Activated naive CD4-positive, alpha-beta T cell treated with Interleukin-2 at 50 U/mL for 16 hours (primary cell): ENCODE measurements around the gene CHCHD3.
"Not testable (repeated sequence)": the region's sequence is repeated elsewhere in the genome, so short reads cannot be mapped to it uniquely, and the experiment has no call there.

ENCODE experiments used
- DNase-seq: peaks from one replicate; pipeline ENCODE4 v3.0.0-alpha.2; 2020

The CHCHD3 gene

GRCh38 chr7:132897093-132897687 is 184.7 kb downstream of the CHCHD3 start:
- no peak for DNase-seq

- DNase-seq: no peak
These were observed 186.7 kb downstream of the CHCHD3 start for GRCh38 chr7:132895231-132895630.

DNA sequence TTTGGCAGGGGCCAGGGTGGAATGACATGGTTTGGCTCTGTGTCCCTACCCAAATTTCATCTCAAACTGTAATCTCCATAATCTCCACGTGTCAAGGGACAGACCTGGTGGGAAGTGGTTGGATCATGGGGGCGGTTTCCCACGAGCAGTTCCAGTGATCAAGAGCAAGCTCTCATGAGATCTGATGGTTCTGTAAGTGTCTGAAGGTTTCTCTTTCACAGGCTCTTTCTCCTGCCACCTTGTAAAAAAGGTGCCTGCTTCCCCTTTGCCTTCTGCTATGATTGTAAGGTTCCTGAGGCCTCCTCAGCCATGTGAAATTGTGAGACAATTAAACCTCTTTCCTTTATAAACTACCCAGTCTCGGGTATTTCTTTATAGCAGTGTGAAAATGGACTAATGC is 188.3 kb downstream of the CHCHD3 start:
- no peak for DNase-seq

- DNase-seq: not testable (repeated sequence)
These were observed 189.1 kb downstream of the CHCHD3 start for GRCh38 chr7:132892744-132893143.

DNA sequence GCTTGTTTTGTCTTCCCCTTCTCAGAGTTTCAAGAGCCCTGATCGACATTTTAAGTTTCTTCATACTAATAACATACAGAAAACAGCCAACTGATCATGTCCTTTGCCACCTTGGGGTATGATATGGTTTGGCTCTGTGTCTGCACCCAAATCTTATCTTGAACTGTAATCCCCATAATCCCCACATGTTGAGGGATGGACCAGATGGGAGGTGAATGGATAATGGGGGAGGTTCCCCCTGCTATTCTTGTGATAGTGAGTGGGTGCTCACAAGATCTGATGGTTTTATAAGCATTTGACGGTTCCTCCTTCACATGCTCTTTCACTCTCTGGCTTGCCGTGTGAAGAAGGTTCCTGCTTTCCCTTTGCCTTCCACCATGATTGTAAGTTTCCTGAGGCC is 190.3 kb downstream of the CHCHD3 start:
- no peak for DNase-seq

GRCh38 chr7:132882714-132883428 is 199.0 kb downstream of the CHCHD3 start:
- peak; percentile 14 for DNase-seq

- no peak for DNase-seq
These were observed 200.6 kb downstream of the CHCHD3 start for GRCh38 chr7:132881317-132881716.

- no peak for DNase-seq
These were observed 202.3 kb downstream of the CHCHD3 start for GRCh38 chr7:132879579-132879978.

GRCh38 chr7:132878204-132878919 is 203.5 kb downstream of the CHCHD3 start:
- DNase-seq: no peak

DNA sequence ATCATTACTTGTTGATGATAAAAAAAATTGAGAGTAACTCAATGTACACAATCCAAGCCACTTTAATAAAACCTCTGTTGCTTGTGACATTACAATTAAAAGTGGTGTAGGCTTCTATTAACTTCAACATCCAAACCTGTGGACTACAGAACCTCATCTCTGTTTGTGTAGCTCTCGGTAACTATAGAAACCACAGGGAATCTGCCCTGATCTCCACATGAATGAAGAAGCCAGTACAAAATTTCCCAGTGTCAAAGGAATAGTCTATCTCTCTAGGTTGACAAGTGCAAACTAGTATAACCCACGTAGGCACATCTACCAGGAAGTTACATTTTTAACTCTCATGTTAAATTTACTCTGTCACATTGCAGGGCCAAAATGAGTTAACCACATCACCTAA is 204.3 kb downstream of the CHCHD3 start:
- DNase-seq: no peak

GRCh38 chr7:132876576-132876975 is 205.3 kb downstream of the CHCHD3 start:
- DNase-seq: no peak

DNA sequence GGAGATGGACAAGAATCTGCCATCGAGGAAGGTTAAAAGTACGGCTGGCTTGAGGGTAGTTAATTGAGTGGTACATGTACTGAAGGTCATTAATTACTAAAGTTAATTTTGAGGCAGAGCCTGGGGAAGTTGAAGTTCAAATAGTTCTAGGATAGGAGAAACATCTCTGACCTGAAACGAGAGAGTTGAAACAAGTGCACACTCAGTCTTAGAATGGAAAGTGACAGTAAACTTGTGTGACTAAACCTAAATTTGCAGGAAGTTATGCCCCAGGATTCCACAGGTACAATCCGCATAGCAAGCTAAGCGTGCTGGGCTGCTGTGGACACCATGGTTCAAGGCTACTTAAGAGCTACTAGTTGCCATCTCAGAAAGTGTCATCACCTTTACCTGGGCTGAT is 209.9 kb downstream of the CHCHD3 start:
- no peak for DNase-seq

GRCh38 chr7:132871419-132871818 is 210.5 kb downstream of the CHCHD3 start:
- DNase-seq: no peak

DNA sequence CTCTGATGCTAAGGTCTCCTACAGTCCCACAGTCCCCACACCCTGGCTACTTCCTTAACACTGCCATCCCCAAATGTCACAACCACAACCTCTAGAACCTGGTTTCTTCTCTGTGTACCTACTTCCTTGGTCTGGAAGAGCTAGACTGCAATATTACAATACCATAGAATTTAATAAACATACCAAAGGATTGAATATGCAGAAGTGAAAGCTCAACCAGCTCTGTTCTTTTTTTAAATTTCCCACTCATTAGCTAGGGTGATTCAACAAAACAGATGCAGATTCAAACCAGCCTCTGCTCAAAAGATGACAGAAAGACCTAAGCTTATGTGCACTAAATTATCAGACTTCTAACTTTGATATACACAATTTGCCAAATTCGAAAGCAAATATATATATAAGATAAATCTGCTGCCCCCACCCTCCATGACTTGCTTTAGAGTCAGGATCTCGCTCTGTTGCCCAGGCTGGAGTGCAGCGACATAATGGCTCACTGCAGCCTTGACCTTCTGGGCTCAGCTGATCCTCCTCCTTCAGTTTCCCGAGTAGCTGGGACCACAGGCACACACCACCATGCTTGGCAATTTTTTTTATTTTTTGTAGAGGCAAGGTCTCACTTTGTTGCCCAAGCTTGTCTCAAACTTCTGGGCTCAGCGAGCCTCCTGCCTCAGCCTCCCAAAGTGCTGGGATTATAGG is 212.6 kb downstream of the CHCHD3 start:
- no peak for DNase-seq

GRCh38 chr7:132866551-132866950 is 215.3 kb downstream of the CHCHD3 start:
- DNase-seq: no peak

GRCh38 chr7:132866144-132866531 is 215.8 kb downstream of the CHCHD3 start:
- no peak for DNase-seq

DNA sequence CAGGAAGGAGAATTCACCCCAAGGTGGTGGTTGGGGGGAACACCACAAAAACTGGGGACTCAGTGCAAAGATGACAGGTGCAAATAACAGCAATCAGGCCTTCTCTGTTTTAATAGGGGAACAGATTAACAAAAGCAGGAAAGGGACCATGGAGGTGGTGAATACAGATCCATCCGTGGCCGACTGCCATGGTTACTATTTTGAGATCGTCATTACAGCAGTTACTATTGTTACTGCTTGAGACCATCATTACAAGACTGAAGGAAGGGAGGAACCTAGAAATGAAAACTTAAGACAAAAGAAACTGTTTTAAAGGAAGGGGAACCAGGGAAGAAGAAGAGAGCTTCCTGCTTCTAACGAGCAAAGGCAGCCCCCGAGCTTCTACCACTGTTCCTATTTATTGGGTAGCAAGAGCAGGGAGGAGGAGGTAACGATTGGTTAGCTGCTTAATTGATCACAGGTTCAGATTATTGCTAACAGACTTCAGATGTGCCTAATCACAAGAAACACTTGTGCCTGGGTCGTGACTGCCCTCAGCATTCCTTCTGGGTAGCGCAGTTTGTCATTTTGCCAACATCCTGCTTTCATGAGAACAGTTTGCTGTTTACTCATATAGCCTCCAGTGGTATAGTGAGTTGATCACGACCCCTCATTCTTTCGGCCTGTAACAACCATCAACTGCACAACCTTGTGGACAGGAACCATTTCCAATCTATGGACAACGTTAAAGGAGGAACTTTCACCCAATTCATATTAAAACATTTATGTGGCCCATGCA is 216.3 kb downstream of the CHCHD3 start:
- no peak for DNase-seq

DNA sequence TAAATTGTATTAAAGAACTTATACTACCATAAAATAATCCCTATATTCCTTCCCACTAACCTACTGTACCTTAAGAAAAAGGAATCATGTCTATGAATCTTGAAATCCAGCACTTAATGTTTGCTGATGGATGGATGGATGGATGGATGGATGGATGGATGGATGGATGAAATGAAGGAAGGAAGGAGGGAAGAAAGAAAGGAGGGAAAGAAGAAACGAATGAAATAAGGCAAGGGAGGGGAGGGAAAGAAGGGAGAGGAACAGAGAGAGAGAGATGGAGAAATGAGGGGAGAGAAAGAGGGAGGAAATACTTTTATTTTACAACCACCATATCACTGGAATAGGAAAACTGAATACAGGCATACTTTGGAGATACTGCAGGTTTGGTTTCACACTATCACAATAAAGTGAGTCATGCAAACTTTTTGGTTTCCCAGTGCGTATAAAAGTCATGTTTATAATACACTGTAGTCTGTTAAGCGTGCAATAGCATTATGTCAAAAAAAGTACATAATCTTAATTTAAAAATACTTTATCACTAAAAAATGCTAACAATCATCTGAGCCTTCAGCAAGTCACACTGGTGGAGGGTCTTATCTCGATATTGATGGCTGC is 219.8 kb downstream of the CHCHD3 start:
- no peak for DNase-seq

GRCh38 chr7:132861424-132861823 is 220.5 kb downstream of the CHCHD3 start:
- DNase-seq: no peak

DNA sequence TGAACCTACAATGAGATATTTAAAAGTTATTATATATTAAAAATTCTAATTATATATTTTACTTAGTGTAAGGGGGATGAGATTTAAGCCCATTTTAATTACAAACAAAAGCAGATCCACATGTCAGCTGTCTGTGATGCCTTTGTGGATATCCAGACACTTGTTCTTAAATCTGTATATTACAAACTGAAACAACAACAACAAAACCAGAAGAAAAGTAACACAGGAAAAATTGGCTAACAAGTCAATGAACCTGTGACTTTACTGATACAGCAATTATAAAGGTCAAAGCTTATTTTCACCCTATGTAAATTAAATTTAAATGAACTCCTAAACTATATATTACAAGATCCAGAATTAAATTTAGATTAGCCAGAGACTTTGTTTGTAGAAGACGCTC is 222.7 kb downstream of the CHCHD3 start:
- DNase-seq: no peak

DNA sequence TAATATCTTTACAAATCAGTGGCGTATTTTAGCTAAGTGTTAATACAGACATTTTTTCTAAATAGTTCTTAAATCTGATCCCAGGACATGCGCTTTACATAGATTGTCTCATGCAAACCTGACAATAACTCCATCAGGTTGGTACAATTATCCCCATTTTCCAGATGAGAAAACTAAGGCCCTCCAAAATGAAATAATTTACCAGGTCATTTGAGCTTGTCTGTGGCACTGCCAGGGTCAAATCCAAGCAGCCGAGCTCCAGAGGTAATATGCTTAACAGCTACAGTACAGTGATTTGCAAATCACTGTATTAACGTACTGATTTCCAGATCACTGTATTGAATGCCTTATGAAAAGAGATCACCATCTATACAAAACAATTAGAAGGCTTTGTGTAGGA is 223.1 kb downstream of the CHCHD3 start:
- no peak for DNase-seq

DNA sequence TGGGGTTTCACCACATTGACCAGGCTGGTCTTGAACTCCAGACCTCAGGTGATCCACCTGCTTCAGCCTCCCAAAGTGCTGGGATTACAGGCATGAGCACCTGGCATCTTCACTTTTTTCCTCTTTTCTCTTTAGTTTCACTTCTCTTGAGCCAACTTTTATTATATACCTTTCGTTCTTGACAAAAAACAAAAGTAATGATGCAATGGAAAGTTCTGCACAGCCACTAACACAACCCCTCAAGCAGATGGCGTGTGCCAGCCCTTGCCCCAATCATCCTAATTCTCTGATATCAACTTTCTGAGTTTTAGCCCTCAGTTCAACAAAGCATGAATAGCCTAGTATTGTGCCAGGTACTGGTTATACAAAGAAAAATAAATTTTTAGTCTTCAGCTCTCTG is 223.6 kb downstream of the CHCHD3 start:
- DNase-seq: no peak
